Measurements from ENCODE around the gene MTFR1L. TPM values are rescaled to one million over a fixed set of nuclear protein-coding genes. Genes with fewer than 3 reads are reported as not detected.
A peak's percentile ranks its signal among the peaks of the same experiment; 100 is the strongest.

MTFR1L gene
- total and polyA plus RNA-seq, 8 donors, result 39.3 to 301 (median 59.3) TPM

- peaks cover 0 to 24% (median 15%) of the 10 kb centered on the region in 4 donors for H3K36me3 ChIP-seq
- no peaks in the 10 kb centered on the region for H3K27me3 ChIP-seq
- H3K4me3 ChIP-seq, result no peak overlapping the region
- H3K9me3 ChIP-seq, result no peaks in the 10 kb centered on the region
- peak overlapping the region in 2 of 5 donors; percentile 26 to 35 for H3K27ac ChIP-seq
- WGBS, 5 donors, result 92 to 100% (median 95%) methylated on average over 3 of the region's 3 CpGs
- H3K4me1 ChIP-seq, result peaks cover 27 to 50% (median 31%) of the 10 kb centered on the region in 4 donors
- DNase-seq, result no peak
- no peak for TF ChIP-seq POLR2AphosphoS5 (IDR thresholded peaks at IDR 0.05)
- TF ChIP-seq EP300 (IDR thresholded peaks at IDR 0.05), result no peak
- TF ChIP-seq CTCF (IDR thresholded peaks at IDR 0.05), result no peak
- TF ChIP-seq POLR2A (IDR thresholded peaks at IDR 0.05), result no peak
- intact Hi-C loops (cut with DNase I; ENCODE audit: low total_unique reads), result no loop called here
Observed at GRCh38 chr1:25864434-25864833, 44.7 kb downstream of the MTFR1L start.

GRCh38 chr1:25866288-25866687 is 46.5 kb downstream of the MTFR1L start:
- Histone ChIP-seq H3K9me3 (no peaks in the 10 kb centered on the region), H3K27me3 (no peaks in the 10 kb centered on the region), H3K36me3 (peaks cover 0 to 32% (median 18%) of the 10 kb centered on the region in 4 donors), H3K4me1 (peaks cover 29 to 46% (median 32%) of the 10 kb centered on the region in 4 donors), H3K27ac (peak overlapping the region; percentile 76 to 86 (median 79)), H3K4me3 (no peak overlapping the region)
- 48 to 86% (median 60%) methylated on average over 1 of the region's 1 CpG for WGBS, 5 donors
- intact Hi-C loops (cut with DNase I; ENCODE audit: low total_unique reads), result no loop called here
- peak in 1 of 2 donors; percentile 7 for DNase-seq
- no peak for TF ChIP-seq EP300 (IDR thresholded peaks at IDR 0.05)
- TF ChIP-seq POLR2A (IDR thresholded peaks at IDR 0.05), result no peak
- no peak for TF ChIP-seq POLR2AphosphoS5 (IDR thresholded peaks at IDR 0.05)
- TF ChIP-seq CTCF (IDR thresholded peaks at IDR 0.05), result no peak

GRCh38 chr1:25867210-25867991 is 47.6 kb downstream of the MTFR1L start:
- Histone ChIP-seq H3K4me1 (peaks cover 39 to 54% (median 43%) of the 10 kb centered on the region in 4 donors), H3K27me3 (no peaks in the 10 kb centered on the region), H3K36me3 (peaks cover 0 to 31% (median 16%) of the 10 kb centered on the region in 4 donors), H3K4me3 (no peak overlapping the region), H3K9me3 (no peaks in the 10 kb centered on the region), H3K27ac (peak overlapping the region; percentile 76 to 86 (median 79))
- 30 to 46% (median 38%) methylated on average over 9 of the region's 9 CpGs for whole genome bisulfite sequencing, 5 donors
- intact Hi-C loops (cut with DNase I; ENCODE audit: low total_unique reads), result no loop called here
- peak in 2 of 3 donors; percentile 52 to 67 for TF ChIP-seq POLR2AphosphoS5 (IDR thresholded peaks at IDR 0.05)
- TF ChIP-seq EP300 (IDR thresholded peaks at IDR 0.05), result no peak
- peak; percentile 58 to 66 for DNase-seq

- Histone ChIP-seq H3K27me3 (no peaks in the 10 kb centered on the region), H3K27ac (peak overlapping the region; percentile 22 to 56 (median 39)), H3K4me1 (peaks cover 63 to 79% (median 67%) of the 10 kb centered on the region in 4 donors), H3K36me3 (peaks cover 0 to 14% (median 3%) of the 10 kb centered on the region in 4 donors), H3K9me3 (no peaks in the 10 kb centered on the region), H3K4me3 (no peak overlapping the region)
- DNase-seq, result no peak
- 67 to 90% (median 72%) methylated on average over 5 to 6 of the region's 6 CpGs for WGBS, 5 donors
- intact Hi-C loops (cut with DNase I; ENCODE audit: low total_unique reads), result no loop called here
- TF ChIP-seq EP300 (IDR thresholded peaks at IDR 0.05) (no peak), POLR2A (IDR thresholded peaks at IDR 0.05) (no peak), CTCF (IDR thresholded peaks at IDR 0.05) (no peak), POLR2AphosphoS5 (IDR thresholded peaks at IDR 0.05) (no peak)
Observed at GRCh38 chr1:25869909-25870606, 50.3 kb downstream of the MTFR1L start.

Measured in stomach (tissue), 9 donors.